OCI-LY7 (cell line): ENCODE results near the gene ATP6V1E1. TPM values are rescaled to one million over a fixed set of nuclear protein-coding genes. Genes with fewer than 3 reads are reported as not detected.

Source experiments
- BruUV-seq: library from RNA; stranded (reverse); fragments of 400-500 nt; replicated peaks from 2 replicates; lab custom pipeline; 2021; lab: Mats Ljungman, UMichigan
- CTCF ChIA-PET: fragments of 300-600 bp; sonication (Branson Sonifier 250); formaldehyde crosslinking; loops from one replicate; lab custom pipeline; 2022; ENCODE audit warnings: antibody characterized with exemption; ENCODE audit not compliant: unreplicated experiment; lab: Charles Lee
- POLR2A ChIA-PET: fragments of 300-600 bp; sonication (Branson Sonifier 250); formaldehyde crosslinking; loops from one replicate; lab custom pipeline; 2022; ENCODE audit warnings: antibody characterized with exemption; lab: Charles Lee
- DNase-seq: peaks from one replicate; pipeline ENCODE4 v3.0.0-alpha.2; 2015; ENCODE audit warnings: low spot score
- H2AFZ ChIP-seq: fragments of 200-600 bp; sonication (generic), shearing (Covaris generic); 2 replicates; pipeline ENCODE4 v1.6.1; 2014; ENCODE audit warnings: mild to moderate bottlenecking, antibody characterized with exemption, low read length, moderate library complexity
- H3K27ac ChIP-seq: fragments of 200-600 bp; sonication (generic); 2 replicates; pipeline ENCODE4 v1.5.1; 2014; ENCODE audit warnings: mixed run types, low read depth, mild to moderate bottlenecking, moderate library complexity, low read length, inconsistent platforms; ENCODE audit not compliant: poor library complexity, severe bottlenecking
- H3K36me3 ChIP-seq: fragments of 200-600 bp; sonication (generic); 2 replicates; pipeline ENCODE4 v1.6.1; 2014; ENCODE audit warnings: mild to moderate bottlenecking, antibody characterized with exemption, low read length, moderate library complexity, mixed read lengths; ENCODE audit not compliant: insufficient read depth
- H3K4me1 ChIP-seq: fragments of 200-600 bp; sonication (generic); 2 replicates; pipeline ENCODE4 v1.5.1; 2014; ENCODE audit warnings: mild to moderate bottlenecking, low read length; ENCODE audit not compliant: insufficient read depth, poor library complexity, severe bottlenecking
- H3K4me2 ChIP-seq: fragments of 200-600 bp; sonication (generic); 2 replicates; pipeline ENCODE4 v1.6.1; 2014; ENCODE audit warnings: mild to moderate bottlenecking, low read length
- H3K4me3 ChIP-seq: fragments of 200-600 bp; sonication (generic); 2 replicates; pipeline ENCODE4 v1.5.1; 2014; ENCODE audit warnings: mild to moderate bottlenecking, low read depth, low read length; ENCODE audit not compliant: poor library complexity, severe bottlenecking
- H3K79me2 ChIP-seq: fragments of 200-600 bp; sonication (generic); 2 replicates; pipeline ENCODE4 v1.6.1; 2016; ENCODE audit warnings: low read depth, mild to moderate bottlenecking, low read length, moderate library complexity, mixed read lengths; ENCODE audit not compliant: insufficient read depth
- H3K9me2 ChIP-seq: fragments of 200-600 bp; sonication (generic); 2 replicates; pipeline ENCODE4 v1.6.1; 2016; ENCODE audit warnings: mild to moderate bottlenecking, low read length, mixed read lengths; ENCODE audit not compliant: insufficient read depth
- H3K9me3 ChIP-seq: fragments of 200-600 bp; sonication (generic); 2 replicates; pipeline ENCODE4 v1.6.1; 2014; ENCODE audit warnings: mild to moderate bottlenecking, mixed run types, low read length, mixed read lengths
- H4K20me1 ChIP-seq: fragments of 200-600 bp; sonication (generic); 2 replicates; pipeline ENCODE4 v1.6.1; 2014; ENCODE audit warnings: mild to moderate bottlenecking, antibody characterized with exemption, low read length, moderate library complexity, mixed read lengths; ENCODE audit not compliant: insufficient read depth
- EZH2phosphoT487 ChIP-seq: fragments of 200-600 bp; sonication (generic); IDR thresholded peaks from 2 replicates; pipeline ENCODE4 v1.6.1; 2018; ENCODE audit warnings: low read depth, borderline replicate concordance, mild to moderate bottlenecking, mixed run types, antibody characterized with exemption, low read length, moderate library complexity, mixed read lengths
- intact Hi-C: fragments of 100-400 bp; cut with micrococcal nuclease; formaldehyde crosslinking; loops from one replicate; pipeline ENCODE4 v1.10.0; 2022; ENCODE audit not compliant: unreplicated experiment
- total RNA-seq, 2 experiments: library from RNA; depleted of rRNA in 1 of 2; stranded (reverse); fragments of >200 nt in 1 of 2; shearing (Covaris generic) in 1 of 2; gene quantifications; 2 replicates each; pipeline ENCODE4 v1.2.3, GENCODE V29; 2014 to 2022
- TF ChIP-seq, protein P1 (sequence below): fragments of 200-600 bp; sonication (generic); conservative IDR thresholded peaks from 2 replicates; pipeline ENCODE4 v1.5.1; 2014; ENCODE audit warnings: mild to moderate bottlenecking, antibody characterized with exemption, low read length, moderate library complexity, mixed read lengths

The ATP6V1E1 gene
- total RNA-seq, 2 experiments from 2014 or later = 82.2 to 100 TPM

DNA sequence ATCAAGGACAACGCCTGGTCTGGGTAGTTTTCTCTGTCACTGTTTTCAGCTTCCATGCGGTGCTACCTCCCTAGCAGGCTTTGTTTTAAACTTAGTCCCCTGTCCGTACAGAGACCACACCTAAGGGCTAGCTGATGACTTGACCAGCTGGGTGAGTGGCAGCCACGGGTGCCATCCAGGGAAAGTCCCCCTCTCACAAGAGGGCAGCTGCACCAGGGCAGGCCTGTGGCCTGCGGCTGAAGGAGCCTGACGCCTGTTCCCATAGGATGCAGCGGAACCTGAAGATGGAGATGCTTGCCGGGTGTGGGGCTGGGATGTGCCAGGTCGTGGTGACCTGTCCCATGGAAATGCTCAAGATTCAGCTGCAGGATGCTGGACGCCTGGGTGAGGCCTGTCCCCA is 45.4 kb downstream of the ATP6V1E1 start:
- Histone ChIP-seq H3K36me3 (no peaks in the 10 kb centered on the region), H3K79me2 (no peaks in the 10 kb centered on the region), H2AFZ (no peak overlapping the region), H3K4me2 (no peak overlapping the region), H3K4me3 (no peak overlapping the region), H3K27ac (no peak overlapping the region), H3K9me3 (no peaks in the 10 kb centered on the region), H3K9me2 (no peaks in the 10 kb centered on the region), H4K20me1 (no peaks in the 10 kb centered on the region), H3K4me1 (no peaks in the 10 kb centered on the region)
- CTCF ChIA-PET = interaction anchor here (0.6 kb wide), 1 partner anchor 128 kb away, joined by 3 read pairs; no protein-coding TSS in a partner anchor
- no TSS peak for BruUV-seq
- POLR2A ChIA-PET = no interaction called here
- TF ChIP-seq EZH2phosphoT487 = no peak
- TF ChIP-seq, protein P1, sequence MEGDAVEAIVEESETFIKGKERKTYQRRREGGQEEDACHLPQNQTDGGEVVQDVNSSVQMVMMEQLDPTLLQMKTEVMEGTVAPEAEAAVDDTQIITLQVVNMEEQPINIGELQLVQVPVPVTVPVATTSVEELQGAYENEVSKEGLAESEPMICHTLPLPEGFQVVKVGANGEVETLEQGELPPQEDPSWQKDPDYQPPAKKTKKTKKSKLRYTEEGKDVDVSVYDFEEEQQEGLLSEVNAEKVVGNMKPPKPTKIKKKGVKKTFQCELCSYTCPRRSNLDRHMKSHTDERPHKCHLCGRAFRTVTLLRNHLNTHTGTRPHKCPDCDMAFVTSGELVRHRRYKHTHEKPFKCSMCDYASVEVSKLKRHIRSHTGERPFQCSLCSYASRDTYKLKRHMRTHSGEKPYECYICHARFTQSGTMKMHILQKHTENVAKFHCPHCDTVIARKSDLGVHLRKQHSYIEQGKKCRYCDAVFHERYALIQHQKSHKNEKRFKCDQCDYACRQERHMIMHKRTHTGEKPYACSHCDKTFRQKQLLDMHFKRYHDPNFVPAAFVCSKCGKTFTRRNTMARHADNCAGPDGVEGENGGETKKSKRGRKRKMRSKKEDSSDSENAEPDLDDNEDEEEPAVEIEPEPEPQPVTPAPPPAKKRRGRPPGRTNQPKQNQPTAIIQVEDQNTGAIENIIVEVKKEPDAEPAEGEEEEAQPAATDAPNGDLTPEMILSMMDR = no peak
- intact Hi-C loops = no loop called here
- DNase-seq = no peak

DNA sequence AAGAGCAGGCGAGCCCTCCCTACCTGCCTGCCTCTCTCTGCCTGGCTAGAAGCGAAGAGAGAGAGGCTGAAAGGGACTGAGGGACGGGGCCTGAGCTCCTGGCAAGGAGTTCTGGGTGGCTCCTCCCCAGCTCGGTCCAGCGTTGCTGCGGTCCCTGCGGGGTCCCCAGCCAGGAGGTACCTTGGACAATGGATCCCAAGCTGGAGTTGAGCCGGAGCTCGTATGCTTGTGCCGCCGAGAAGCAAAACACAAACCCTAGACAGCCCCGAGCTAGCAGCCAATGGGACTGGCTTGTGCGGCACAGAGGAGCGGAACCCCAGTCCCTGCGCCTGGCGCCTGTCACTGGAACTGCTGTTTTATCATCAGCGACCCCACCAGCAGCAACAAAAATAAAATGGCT is 46.9 kb downstream of the ATP6V1E1 start:
- CTCF ChIA-PET = no interaction called here
- Histone ChIP-seq H3K36me3 (no peaks in the 10 kb centered on the region), H3K27ac (no peak overlapping the region), H4K20me1 (no peaks in the 10 kb centered on the region), H3K4me1 (no peaks in the 10 kb centered on the region), H3K4me2 (no peak overlapping the region), H2AFZ (no peak overlapping the region), H3K4me3 (no peak overlapping the region), H3K9me3 (no peaks in the 10 kb centered on the region), H3K79me2 (no peaks in the 10 kb centered on the region), H3K9me2 (no peaks in the 10 kb centered on the region)
- intact Hi-C loops = no loop called here
- TF ChIP-seq, protein P1 = no peak
- no peak for TF ChIP-seq EZH2phosphoT487
- POLR2A ChIA-PET = no interaction called here
- DNase-seq = no peak
- no TSS peak for BruUV-seq

DNA sequence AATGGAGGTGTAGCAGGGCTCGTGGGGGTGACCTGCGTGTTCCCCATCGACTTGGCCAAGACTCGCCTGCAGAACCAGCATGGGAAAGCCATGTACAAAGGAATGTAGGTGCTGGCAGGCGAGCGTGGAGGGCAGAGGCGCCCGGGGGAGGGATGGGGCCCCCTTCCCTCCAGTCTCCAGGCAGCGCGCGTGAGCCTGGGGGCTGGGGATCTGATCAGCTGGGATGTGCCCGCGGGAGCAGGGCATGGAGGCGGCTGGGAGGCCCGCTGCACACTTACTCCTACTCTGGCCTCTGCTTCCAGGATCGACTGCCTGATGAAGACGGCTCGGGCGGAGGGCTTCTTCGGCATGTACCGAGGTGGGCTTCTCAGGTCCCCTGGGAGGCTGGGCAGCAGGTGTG is 47.5 kb downstream of the ATP6V1E1 start:
- no TSS peak for BruUV-seq
- H3K9me3 ChIP-seq = no peaks in the 10 kb centered on the region
- H3K4me2 ChIP-seq = no peak overlapping the region
- intact Hi-C loops = no loop called here
- no peaks in the 10 kb centered on the region for H3K9me2 ChIP-seq
- DNase-seq = no peak
- ChIA-PET POLR2A (no interaction called here), CTCF (no interaction called here)
- H3K36me3 ChIP-seq = no peaks in the 10 kb centered on the region
- H3K79me2 ChIP-seq = no peaks in the 10 kb centered on the region
- TF ChIP-seq, protein P1 = no peak
- no peak for TF ChIP-seq EZH2phosphoT487
- no peaks in the 10 kb centered on the region for H3K4me1 ChIP-seq
- no peaks in the 10 kb centered on the region for H4K20me1 ChIP-seq
- H2AFZ ChIP-seq = no peak overlapping the region
- no peak overlapping the region for H3K27ac ChIP-seq
- H3K4me3 ChIP-seq = no peak overlapping the region
